Mucosa of gallbladder (tissue), 1 donor: ENCODE measurements around the gene NUDT4B. TPM values are rescaled to one million over a fixed set of nuclear protein-coding genes. Genes with fewer than 3 reads are reported as not detected.

Source experiments
- total RNA-seq: library from RNA; stranded (reverse); gene quantifications from one replicate; pipeline ENCODE4 v1.2.1, GENCODE V29; 2021
- donor health status: DM: no; HTN: no; CAD: no.

The NUDT4B gene
- total RNA-seq, 1 donor from 2014 or later, result 0.46 TPM

Other genes with a start within 250 kb of the NUDT4B start
- 22.6 TPM for gene NBPF14, start 152.8 kb upstream of the NUDT4B start, total RNA-seq
- 78.2 TPM for gene PDE4DIP, start 95.7 kb downstream of the NUDT4B start, total RNA-seq